GM19455 (cell line): Measurements from ENCODE around the gene CST2.
"Not testable (repeated sequence)": the region's sequence is repeated elsewhere in the genome, so short reads cannot be mapped to it uniquely, and the experiment has no call there.

ENCODE experiments used
- ATAC-seq: cut with Tn5 transposase; IDR thresholded peaks from one replicate; pipeline ENCODE4 v1.9.1; 2021; ENCODE audit not compliant: unreplicated experiment

Gene CST2

DNA sequence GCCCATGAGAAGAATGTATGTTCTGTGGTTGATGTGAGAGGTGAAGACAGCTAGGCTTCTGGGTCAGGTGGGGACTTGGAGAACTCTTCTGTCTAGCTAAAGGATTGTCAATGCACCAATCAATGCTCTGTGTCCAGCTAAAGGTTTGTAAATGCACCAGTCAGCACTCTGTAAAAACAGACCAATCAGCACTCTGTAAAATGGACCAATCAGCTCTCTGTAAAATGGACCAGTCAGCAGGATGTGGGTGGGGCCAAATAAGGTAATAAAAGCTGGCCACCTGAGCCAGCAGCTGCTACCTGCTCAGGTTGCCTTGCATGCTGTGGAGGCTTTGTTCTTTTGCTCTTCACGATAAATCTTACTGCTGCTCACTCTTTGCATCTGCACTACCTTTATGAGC lies 15.0 kb downstream of the CST2 start:
- not testable (repeated sequence) for ATAC-seq

DNA sequence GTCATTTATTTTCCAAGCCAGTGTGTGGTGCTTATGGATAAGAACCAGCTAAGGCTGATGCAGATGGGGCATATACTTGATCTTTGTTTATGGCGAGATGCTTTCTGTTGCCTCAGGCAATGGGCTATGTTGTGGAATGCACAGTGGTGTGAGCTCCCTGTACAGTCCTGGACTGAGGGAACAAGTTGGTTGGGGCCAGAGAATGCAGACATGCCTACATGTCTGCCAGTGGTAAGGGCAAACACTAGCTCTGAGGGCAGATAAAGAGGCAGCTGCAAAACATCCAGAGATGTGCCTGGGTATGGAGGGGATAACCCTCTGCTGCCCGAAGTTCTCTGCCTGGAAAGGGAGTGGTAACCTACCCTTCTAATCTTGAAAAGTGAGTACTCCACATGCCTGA lies 16.2 kb downstream of the CST2 start:
- ATAC-seq, result not testable (repeated sequence)

DNA sequence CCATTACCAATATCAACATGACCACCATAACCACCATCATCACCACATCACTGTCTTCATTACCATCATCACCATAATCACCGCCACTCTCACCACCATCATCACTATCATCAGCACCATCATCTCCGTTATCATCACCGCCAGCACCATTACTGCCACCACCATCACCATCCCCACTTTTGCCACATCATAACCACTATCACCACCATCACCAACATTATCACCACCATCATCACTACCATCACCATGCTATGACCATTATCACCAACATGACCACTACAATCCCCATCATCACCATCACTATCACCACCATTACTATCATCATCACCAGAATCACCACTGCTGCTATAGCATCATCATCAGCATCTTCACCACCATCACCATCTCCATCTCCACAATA lies 25.7 kb downstream of the CST2 start:
- no peak for ATAC-seq

DNA sequence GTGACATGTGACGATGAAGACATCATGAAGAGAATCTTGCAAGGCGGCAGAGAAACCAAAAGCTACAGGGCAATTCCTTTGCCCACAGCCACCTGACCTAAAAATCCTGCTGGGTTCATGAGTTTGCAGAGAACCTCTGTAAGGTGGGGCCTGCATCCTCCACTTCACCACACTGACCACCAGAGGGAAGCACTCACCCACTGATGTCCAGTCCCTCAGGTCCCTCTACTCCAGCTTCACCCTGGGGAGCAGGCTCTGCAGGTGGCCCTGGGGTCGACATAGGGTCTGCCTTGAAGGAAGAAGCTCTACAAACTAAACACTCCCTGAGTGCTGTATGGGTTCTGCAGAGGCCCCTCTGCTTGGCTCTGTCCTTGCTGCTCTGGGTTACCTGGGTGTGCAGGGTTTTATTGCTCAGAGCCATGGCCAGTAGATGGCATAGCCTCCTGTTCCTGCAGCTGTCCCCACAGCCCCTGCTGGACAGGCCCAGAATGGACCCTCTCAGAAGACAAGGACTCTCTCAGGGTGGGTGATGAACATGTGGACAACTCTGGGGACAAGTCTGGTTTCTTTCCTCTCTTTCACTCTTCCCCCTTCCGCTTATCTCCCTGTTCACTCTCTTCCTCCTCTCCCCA lies 27.2 kb downstream of the CST2 start:
- peak; percentile 72 for ATAC-seq

DNA sequence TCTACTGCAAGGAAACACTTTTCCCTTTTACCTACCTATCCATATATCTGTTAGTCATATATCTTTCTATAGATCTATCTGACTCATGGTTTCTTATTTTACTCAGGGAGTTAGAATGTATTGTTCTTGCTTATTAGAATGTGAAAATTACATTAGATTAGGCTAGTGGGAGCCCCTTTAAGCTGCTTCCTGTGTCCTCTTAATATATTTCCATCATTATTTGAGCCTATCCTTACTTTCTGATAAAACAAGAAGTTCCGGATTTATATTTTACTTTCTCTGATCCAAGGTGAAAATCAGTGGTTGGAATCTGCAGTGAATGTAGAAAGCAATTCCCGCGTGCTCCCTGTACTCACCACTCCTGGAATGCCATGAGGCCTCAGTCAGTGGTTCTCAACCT lies 31.0 kb downstream of the CST2 start:
- no peak for ATAC-seq

DNA sequence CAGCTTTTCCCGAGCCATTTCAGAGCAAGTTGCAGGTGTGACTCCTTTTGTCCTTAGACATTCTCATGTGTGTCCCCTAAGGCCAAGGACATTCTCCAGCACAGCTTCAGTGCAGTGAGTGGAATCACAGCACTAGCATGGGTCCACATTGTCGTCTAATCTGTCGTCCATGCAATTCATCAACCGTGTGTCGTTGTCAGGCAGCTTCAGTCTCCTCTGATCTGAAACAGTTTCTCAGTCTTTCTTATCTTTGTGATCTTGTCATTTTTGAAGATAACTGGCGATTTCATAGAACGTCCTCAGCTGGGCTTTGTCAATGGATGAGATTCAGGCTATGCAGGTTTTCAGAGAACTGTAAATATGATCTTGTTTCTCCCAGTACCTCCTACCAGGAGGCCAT lies 31.7 kb downstream of the CST2 start:
- ATAC-seq, result no peak

DNA sequence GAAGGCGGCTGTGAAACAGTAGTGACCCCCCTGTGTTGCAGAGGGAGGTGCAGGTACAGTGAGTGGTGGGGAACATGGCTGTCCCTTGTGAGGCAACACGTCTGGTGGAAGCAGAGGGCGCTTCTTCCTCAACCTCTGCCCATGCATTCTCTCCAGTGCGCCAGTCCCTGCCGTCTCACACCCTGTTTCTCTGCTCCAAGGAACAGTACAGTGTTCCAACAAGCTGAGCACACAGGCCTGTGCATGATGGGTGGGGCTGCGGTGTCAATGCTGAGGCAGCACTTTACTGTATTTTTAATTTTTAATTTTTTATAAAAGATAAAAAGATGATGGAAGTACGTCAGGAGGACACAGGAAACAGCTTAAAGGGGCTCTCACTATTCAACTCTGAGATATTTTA lies 32.5 kb downstream of the CST2 start:
- no peak for ATAC-seq

DNA sequence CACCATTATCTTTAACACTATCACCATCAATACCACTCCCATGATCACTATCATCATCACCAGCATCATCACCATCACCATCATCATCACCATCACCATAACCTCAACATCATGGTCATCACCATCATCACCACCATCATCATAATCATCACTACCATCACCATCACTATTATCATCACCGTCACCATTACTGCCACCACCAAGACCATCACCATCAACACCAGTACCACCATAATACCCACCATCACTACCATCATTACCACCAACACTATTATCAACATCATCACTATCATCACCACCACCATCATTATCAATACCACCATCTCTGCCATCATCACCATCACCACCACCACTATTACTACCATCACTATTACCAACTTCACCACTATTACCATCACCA lies 43.1 kb downstream of the CST2 start:
- ATAC-seq, result no peak

DNA sequence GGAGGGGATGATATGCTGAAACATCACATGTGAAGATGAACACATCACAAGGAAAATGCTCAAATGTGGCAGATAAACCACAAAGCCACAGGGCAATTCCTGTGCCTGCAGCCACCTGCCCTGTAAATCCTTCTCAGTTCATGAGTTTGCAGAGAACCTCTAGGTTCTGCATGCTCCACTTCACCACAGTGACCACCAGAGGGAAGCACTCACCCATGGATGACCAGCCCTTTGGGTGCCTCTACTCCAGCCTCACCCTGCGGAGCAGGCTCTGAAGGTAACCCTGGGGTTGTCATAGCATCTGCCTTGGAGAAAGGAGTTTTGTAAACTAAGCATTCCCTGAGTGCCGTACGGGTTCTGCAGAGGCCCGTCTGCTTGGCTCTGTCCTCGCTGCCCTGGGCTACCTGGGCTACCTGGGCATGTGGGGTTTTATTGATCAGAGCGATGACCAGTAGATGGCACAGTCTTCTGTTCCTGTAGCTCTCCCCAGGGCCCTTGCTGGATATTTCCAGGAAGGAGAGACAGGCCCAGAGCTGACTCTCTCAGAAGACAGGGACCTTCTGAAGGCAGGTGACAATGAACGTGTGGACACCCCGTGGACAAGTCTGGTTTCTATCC lies 44.1 kb downstream of the CST2 start:
- ATAC-seq, result no peak

DNA sequence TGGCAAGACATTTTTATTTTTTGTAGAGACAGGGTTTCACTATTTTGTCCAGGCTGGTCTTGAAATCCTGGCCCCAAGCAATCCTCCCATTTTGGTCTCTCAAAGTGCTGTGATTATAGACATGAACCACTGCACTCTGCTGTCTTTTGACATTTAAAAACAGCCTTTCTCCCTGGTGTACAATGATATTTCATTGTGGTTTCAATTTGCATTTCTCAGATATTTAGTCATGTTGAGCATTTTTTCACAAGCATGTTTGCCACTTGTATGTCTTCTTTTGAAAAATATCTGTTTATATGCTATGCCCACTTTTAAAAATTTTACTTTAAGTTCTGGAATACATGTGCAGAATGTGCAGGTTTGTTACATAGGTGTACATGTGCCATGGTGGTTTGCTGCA lies 47.9 kb downstream of the CST2 start:
- not testable (repeated sequence) for ATAC-seq

DNA sequence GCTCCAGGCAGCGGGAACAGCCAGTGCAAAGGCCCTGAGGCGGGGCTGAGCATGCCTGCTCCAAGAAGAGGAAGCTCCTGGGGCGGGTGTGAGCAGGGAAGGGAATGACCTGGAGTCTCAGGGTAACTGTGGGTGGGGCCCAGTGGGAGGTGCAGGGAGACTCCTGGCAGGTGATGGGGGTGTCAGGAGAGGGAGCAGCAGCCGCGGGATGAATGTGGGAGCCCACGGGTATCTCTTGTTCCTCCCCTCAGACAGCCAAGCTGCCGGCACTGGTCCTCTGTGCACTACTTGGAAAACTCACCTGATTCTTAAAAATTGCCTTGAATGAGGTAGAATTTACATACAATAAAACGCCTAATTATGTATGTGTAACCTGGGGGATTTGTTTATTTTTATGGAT lies 49.1 kb downstream of the CST2 start:
- ATAC-seq, result not testable (repeated sequence)

DNA sequence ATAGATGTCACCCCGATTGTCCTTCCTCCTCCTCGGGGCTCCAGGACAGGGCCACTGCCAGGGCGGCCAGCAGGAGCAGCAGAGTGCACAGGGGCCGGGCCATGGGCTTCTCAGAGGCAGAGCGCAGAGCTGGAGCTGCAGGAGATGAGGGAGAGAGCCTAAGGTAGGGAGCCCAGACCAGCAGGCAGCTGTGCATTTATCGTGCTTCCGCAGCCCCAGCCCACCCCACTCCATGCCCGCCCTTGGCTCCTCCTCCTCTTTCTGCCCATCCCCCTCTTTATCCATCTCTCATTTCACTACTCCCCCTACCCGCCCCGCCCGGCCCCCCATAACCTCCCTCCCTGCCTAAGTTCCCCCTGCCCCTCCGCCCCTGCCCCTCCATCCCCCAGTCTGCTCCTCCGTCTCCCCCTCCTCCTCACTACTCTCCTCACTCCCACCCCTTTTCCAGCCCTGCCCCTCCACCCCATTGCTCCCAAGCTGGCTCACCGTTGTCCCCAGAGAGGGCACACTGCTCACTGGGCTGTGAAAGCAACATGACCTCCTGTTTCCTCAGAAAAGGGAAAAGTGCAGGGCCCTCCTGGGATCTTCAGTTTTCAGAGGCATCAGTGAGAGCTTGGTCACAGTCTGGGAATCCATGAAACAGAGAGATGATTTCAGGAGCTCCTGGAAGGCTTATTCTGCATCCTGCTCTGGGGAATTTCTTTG lies 50.3 kb downstream of the CST2 start:
- no peak for ATAC-seq

DNA sequence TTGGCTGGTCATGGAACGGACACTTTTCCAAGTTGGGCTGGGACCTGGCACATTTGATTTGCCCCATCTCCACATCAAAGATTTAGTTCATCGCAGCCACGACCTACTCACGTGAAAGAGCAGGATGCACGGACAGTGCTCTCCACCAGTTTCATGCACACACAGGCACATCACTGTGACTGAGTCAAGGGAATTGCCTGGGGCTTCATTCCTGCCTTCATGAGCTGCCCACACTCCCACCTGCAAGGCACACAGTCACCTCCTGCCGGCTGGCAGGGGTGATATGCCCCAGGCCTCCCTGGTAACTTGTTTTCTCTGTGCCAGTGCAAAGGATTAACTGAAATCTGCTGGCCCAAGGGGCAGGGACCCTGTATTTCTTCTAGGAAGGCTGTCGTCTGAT lies 52.4 kb downstream of the CST2 start:
- no peak for ATAC-seq
